KMS-11 (cell line): ENCODE data around the gene TICAM2.

ENCODE experiments used
- H2AFZ ChIP-seq: fragments of 200-600 bp; sonication (generic); 2 replicates; pipeline ENCODE4 v1.6.1; 2016; ENCODE audit warnings: antibody characterized with exemption, mixed run types, low read depth
- H3K27ac ChIP-seq: fragments of 200-600 bp; sonication (generic); 2 replicates; pipeline ENCODE4 v1.6.1; 2016; ENCODE audit warnings: mild to moderate bottlenecking, mixed run types
- H3K27me3 ChIP-seq: fragments of 200-600 bp; sonication (generic); 2 replicates; pipeline ENCODE4 v1.6.1; 2017; ENCODE audit warnings: mild to moderate bottlenecking, low read depth, mixed run types, moderate library complexity; ENCODE audit not compliant: insufficient read depth
- H3K36me3 ChIP-seq: fragments of 200-600 bp; sonication (generic); 2 replicates; pipeline ENCODE4 v1.6.1; 2017; ENCODE audit warnings: mild to moderate bottlenecking, mixed run types; ENCODE audit not compliant: insufficient read depth
- H3K4me1 ChIP-seq: fragments of 200-600 bp; sonication (generic); 2 replicates; pipeline ENCODE4 v1.6.1; 2016; ENCODE audit warnings: mild to moderate bottlenecking, low read depth, mixed run types; ENCODE audit not compliant: poor library complexity, severe bottlenecking
- H3K4me2 ChIP-seq: fragments of 200-600 bp; sonication (generic); 2 replicates; pipeline ENCODE4 v1.7.0; 2016; ENCODE audit warnings: mild to moderate bottlenecking, mixed run types
- H3K4me3 ChIP-seq: fragments of 200-600 bp; sonication (generic); IDR thresholded peaks from 2 replicates; pipeline ENCODE4 v1.6.1; 2017; ENCODE audit warnings: low read depth, low read length, mixed read lengths; ENCODE audit not compliant: insufficient read depth
- H3K79me2 ChIP-seq: fragments of 200-600 bp; sonication (generic); 2 replicates; pipeline ENCODE4 v1.6.1; 2016; ENCODE audit warnings: low read depth, mixed run types; ENCODE audit not compliant: insufficient read depth
- H3K9ac ChIP-seq: fragments of 200-600 bp; sonication (generic); 2 replicates; pipeline ENCODE4 v1.6.1; 2016; ENCODE audit warnings: mild to moderate bottlenecking, mixed run types
- H4K20me1 ChIP-seq: fragments of 200-600 bp; sonication (generic); 2 replicates; pipeline ENCODE4 v1.6.1; 2016; ENCODE audit warnings: mild to moderate bottlenecking, mixed run types; ENCODE audit not compliant: insufficient read depth
- CTCF ChIP-seq: fragments of 200-600 bp; sonication (generic); conservative IDR thresholded peaks from 2 replicates; pipeline ENCODE4 v1.6.1; 2017; ENCODE audit warnings: low read depth, mild to moderate bottlenecking, antibody characterized with exemption, low read length, moderate library complexity, mixed read lengths

The TICAM2 gene

GRCh38 chr5:115561176-115561575, 41.1 kb downstream of the TICAM2 start:
- Histone ChIP-seq H3K4me3 (no peak overlapping the region), H3K9ac (no peak overlapping the region), H2AFZ (no peak overlapping the region), H3K27ac (no peak overlapping the region), H3K4me2 (no peak overlapping the region), H3K79me2 (no peaks in the 10 kb centered on the region), H3K27me3 (no peaks in the 10 kb centered on the region), H4K20me1 (no peaks in the 10 kb centered on the region), H3K4me1 (no peaks in the 10 kb centered on the region), H3K36me3 (no peaks in the 10 kb centered on the region)
- no peak for TF ChIP-seq CTCF

GRCh38 chr5:115559524-115559923, 42.8 kb downstream of the TICAM2 start:
- Histone ChIP-seq H2AFZ (no peak overlapping the region), H3K4me1 (no peaks in the 10 kb centered on the region), H3K9ac (no peak overlapping the region), H3K36me3 (no peaks in the 10 kb centered on the region), H3K79me2 (no peaks in the 10 kb centered on the region), H3K4me3 (no peak overlapping the region), H4K20me1 (no peaks in the 10 kb centered on the region), H3K4me2 (no peak overlapping the region), H3K27ac (no peak overlapping the region), H3K27me3 (no peaks in the 10 kb centered on the region)
- no peak for TF ChIP-seq CTCF

GRCh38 chr5:115558388-115558956, 43.8 kb downstream of the TICAM2 start:
- no peaks in the 10 kb centered on the region for H3K27me3 ChIP-seq
- H4K20me1 ChIP-seq = no peaks in the 10 kb centered on the region
- H3K9ac ChIP-seq = no peak overlapping the region
- H3K36me3 ChIP-seq = no peaks in the 10 kb centered on the region
- no peak overlapping the region for H3K4me2 ChIP-seq
- no peaks in the 10 kb centered on the region for H3K79me2 ChIP-seq
- H3K4me1 ChIP-seq = no peaks in the 10 kb centered on the region
- H3K27ac ChIP-seq = no peak overlapping the region
- no peak overlapping the region for H3K4me3 ChIP-seq
- no peak overlapping the region for H2AFZ ChIP-seq
- no peak for TF ChIP-seq CTCF

GRCh38 chr5:115557667-115558387, 44.5 kb downstream of the TICAM2 start:
- no peak overlapping the region for H3K27ac ChIP-seq
- H3K4me1 ChIP-seq = no peaks in the 10 kb centered on the region
- H4K20me1 ChIP-seq = no peaks in the 10 kb centered on the region
- no peak overlapping the region for H2AFZ ChIP-seq
- H3K4me3 ChIP-seq = no peak overlapping the region
- H3K36me3 ChIP-seq = no peaks in the 10 kb centered on the region
- H3K4me2 ChIP-seq = no peak overlapping the region
- no peaks in the 10 kb centered on the region for H3K27me3 ChIP-seq
- no peak overlapping the region for H3K9ac ChIP-seq
- no peak for TF ChIP-seq CTCF
- H3K79me2 ChIP-seq = no peaks in the 10 kb centered on the region
